ENCODE measurements around the gene HPCAL4.

The HPCAL4 gene

GRCh38 chr1:39676948-39677548, 14.2 kb downstream of the HPCAL4 start:
- no peak for DNase-seq (ENCODE audit: low read depth)

- no peak for DNase-seq (ENCODE audit: low read depth)
Measured at GRCh38 chr1:39675220-39675619, 16.0 kb downstream of the HPCAL4 start.

- DNase-seq (ENCODE audit: low read depth) = no peak
Measured at GRCh38 chr1:39673215-39673614, 18.0 kb downstream of the HPCAL4 start.

DNA sequence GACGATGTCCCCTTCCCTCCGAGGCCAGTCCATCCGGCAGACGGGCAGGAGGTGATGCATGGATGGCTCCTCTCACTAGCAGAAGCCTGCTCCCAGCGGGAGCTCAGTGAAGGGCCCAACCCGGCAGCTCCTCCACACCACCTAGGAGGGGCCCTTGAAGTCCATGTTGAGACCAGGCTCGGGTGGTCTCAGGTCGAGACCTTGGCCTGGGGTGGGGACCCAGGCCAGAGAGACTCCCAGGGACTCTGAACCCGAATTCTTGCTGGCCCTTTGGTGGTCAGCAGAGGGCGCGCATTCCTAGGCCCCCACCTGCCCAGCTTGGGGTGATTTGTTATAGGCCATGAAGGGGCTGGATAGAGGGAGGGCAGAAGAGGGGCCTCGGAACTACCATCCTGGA, 18.7 kb downstream of the HPCAL4 start:
- peak; percentile 15 for DNase-seq (ENCODE audit: low read depth)

- peak; percentile 11 for DNase-seq (ENCODE audit: low read depth)
Measured at GRCh38 chr1:39671793-39672550, 19.3 kb downstream of the HPCAL4 start, which contains the start of gene NT5C1A. Gene NT5C1A (minus strand): TSS chr1:39672107. CDS start chr1:39672038, 69 bp downstream.

DNA sequence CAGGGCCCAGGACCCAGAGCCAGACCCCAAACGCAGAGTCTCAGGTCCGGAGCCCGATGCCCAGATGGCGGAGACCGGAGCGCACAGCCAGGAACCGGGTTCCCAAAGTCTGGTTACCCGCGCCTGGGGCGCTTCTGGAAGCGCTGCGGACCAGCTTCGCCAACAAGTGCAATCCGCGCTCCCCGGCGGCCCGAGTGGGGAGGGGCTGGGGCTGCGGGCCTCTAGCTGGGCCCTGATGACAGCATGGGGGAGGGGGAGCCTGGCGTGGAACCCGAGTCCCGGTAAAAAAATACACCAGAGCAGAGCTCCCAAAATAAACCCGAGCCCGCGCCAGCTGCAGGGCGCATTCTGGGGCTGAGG, 19.8 kb downstream of the HPCAL4 start:
- no peak for DNase-seq (ENCODE audit: low read depth)

GRCh38 chr1:39670689-39671088, 20.5 kb downstream of the HPCAL4 start:
- DNase-seq (ENCODE audit: low read depth) = no peak

GRCh38 chr1:39668894-39669293, 22.3 kb downstream of the HPCAL4 start:
- no peak for DNase-seq (ENCODE audit: low read depth)

GRCh38 chr1:39668111-39668510, 23.1 kb downstream of the HPCAL4 start:
- DNase-seq (ENCODE audit: low read depth) = no peak

DNA sequence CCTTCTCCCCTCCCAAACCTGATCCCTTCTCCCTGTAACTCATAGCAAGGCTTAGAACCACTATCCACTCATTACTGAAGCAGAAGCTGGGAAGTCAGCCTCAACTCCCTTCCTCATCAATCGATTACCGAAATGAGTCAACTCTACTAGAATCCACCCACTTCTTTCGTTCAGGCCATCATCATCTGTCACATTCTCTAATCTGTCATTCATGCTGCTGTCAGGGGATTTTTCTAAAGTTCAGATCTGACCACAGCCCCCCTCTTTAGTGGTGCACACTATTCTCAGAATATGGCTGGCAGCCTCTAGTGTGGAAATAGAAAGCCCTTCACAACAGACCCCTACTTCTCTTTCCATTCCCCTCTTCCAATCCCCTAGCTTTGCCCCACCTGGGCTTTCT, 24.5 kb downstream of the HPCAL4 start:
- DNase-seq (ENCODE audit: low read depth) = no peak

DNA sequence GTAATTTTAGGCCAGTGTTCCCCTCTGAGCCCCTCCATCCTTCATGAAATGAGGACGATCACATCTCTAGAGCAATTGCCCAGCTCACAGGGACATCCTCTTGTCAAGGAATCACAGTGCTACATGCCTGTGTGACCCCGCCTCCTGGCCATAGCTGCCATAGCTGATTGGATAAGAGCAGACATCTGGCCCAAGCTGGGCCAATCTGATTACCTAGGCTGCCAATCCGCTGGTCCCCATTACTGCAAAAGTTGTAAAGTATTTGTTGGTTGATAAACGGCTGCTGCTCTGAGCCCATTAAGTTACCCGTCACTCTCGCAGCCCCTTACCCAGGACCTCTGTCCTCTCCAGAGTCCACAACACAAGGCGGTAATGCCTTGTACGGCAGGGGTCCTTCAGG, 27.7 kb downstream of the HPCAL4 start:
- no peak for DNase-seq (ENCODE audit: low read depth)

DNA sequence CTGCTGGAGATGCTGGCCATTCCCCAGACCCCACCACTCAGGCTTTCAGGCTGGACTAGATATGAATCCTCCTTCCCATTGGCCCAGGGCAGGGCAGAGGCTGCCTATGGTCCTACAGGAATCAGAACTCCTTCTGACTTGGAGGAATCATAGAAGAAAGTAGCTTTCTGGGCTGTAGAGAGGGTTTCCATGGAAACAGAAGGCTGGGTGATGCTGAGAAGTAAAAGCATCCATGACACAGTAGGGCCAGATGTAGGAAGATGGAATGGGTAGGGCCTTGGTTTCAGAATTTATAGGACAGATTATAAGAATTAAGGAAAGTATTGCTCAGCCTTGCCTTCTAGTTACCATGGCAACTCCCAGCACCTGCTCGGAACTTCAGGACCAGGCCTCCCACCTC, 28.4 kb downstream of the HPCAL4 start:
- DNase-seq (ENCODE audit: low read depth) = no peak

DNA sequence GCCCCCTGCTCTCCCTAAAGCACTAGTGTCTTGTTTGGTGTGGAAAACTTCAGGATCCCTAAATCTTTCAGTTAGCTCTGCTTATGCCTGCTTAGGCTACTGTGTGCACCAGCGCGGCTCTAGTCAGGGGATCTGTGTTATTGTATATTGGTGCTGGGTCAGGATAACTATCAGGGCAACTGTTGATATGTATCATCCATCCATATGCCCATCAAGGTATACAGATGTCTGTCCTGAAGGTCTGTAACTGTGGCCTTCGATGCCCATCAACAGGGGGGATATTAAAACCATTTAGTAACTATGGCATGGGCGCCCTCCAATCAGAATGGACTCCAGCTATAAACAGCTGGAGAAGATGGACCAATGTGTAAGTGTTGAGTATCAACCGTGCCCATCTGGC, 31.7 kb downstream of the HPCAL4 start:
- DNase-seq (ENCODE audit: low read depth) = no peak

GRCh38 chr1:39659110-39659509, 32.1 kb downstream of the HPCAL4 start:
- DNase-seq (ENCODE audit: low read depth) = no peak

DNA sequence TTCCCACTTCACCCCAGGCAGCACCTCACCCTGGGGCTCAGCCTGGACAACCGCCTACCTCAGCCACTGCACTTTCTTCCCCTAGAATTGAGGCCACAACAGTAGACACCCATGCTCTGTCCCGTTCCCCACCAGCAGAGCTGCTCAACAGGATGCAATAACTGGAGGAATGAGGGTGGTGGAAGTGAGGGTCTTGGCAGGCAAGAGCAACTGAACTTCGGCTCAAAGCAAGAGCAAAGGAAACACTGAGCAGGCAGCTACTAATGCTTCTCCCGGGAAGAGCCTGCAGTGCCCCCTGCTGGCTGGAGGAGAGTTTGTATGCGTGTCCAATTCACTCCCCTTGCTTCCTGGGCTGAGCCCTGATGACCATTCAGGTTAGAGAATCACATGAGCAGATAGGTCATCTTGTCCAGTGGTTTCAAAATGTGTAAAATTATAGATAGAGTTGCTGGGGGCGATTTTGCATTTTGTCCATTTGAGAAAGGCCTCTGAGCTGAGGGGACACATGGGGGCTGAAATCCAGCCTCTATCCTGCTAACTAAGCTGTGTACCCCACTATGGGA, 33.2 kb downstream of the HPCAL4 start:
- DNase-seq (ENCODE audit: low read depth) = peak; percentile 45

DNA sequence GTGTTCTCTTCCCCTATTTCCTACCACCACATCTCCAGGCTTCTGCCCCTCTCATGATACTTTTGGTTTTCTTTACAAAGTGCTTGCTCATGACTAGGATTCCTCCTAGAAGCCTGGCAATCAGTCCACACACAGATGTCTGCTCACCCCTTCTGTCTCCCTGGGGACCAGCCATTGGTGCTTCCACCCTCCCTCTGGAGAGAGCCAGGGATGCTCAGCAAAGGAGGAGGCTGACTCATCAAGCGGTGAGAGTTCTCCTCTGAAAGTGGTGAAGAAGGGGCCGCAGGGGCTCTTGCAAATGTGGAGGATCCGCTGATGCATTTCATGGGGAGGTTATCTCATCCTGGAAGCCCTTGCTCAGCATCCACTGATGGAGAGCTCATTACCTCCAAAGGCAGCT, 33.8 kb downstream of the HPCAL4 start:
- no peak for DNase-seq (ENCODE audit: low read depth)

DNA sequence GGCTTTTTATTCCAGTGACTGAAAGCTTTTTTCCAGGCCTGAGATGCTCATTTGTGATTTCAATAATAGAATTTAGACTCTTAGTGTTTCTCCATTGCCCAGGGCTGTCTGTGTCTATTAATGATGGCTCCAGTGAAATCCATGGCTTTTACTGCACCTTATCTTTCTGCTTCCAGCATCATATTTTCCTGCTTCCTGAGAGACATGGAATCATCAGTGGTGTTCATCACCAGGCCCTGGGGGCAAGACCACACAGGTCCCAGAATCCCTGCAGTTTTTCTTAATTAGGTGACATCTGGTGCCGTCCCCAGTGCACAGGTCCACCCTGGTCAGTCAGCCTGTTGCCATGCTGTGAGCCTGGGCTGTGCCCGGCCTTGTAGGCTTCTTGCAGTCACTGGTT, 34.8 kb downstream of the HPCAL4 start:
- no peak for DNase-seq (ENCODE audit: low read depth)

- no peak for DNase-seq (ENCODE audit: low read depth)
Measured at GRCh38 chr1:39655578-39656268, 35.5 kb downstream of the HPCAL4 start.

DNA sequence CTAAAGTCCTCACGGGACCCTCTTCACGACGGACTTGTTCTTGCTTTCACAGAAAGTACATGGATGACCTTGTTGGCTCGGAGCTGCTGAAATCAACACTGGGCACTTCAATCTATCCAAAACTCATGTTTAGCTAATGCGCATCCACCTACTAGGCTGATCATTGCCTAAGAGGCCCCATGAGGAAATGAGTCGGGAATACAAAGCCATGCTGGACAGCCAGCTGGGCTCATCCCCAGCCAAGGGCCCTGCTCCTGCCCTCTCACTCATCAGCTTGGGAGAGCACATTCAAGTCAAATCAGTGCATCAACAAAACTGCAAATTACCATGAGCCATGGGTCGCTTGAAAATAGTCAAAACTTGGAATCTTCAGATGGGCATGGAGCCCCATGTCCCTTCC, 36.9 kb downstream of the HPCAL4 start:
- no peak for DNase-seq (ENCODE audit: low read depth)

DNA sequence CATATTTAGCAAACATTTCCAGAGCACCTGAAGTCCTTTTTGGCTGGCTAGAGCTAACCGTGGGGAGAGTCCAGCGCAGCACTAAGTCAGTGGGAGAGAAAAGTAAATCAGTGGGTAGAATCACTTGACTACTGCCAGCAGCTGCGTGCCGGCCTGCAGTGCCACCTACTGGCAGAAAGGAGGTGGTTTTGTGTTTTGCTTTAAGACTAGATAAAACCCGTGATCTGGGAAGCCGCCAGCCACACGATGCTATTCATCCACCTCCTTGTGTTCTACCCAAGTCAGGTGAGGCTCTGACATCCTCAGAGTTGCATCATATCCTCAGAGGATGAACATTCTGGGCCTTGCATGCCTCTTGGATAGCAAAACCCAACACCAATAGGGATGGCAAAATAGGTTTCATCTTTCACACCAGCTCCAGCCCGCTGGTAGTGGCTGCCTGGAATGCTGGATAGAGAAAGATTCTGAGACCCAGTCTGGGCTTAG, 37.6 kb downstream of the HPCAL4 start:
- peak; percentile 61 for DNase-seq (ENCODE audit: low read depth)

DNA sequence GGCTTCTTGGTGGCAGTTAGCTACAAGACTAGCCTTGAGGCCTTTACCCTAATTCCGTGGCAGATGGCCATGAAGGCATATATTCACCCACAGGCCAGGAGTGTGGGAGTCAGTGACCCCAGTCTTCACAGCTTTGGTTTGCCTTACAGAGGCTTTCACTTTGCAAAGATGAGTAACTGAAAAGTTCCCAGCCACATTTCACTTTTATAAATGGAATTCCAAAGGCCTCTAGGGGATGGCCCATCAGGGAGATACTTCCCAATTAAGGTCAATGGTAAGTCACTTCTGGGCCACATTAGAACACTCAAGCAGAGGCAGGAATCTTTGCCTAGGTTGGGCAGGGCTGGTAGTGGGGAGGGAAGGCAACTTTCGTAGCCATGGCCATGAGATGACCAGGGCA, 38.7 kb downstream of the HPCAL4 start:
- DNase-seq (ENCODE audit: low read depth) = no peak

GRCh38 chr1:39652105-39652504, 39.1 kb downstream of the HPCAL4 start:
- DNase-seq (ENCODE audit: low read depth) = no peak

- DNase-seq (ENCODE audit: low read depth) = no peak
Measured at GRCh38 chr1:39650431-39650830, 40.8 kb downstream of the HPCAL4 start.

Data from activated T-helper 9 cell treated with anti-CD3 and anti-CD28 coated beads, Interleukin-2, amount 50 U/mL, for 16 hours (primary cell).